ENCODE results near the gene ARL10.
A peak's percentile ranks its signal among the peaks of the same experiment; 100 is the strongest.

The ARL10 gene

DNA sequence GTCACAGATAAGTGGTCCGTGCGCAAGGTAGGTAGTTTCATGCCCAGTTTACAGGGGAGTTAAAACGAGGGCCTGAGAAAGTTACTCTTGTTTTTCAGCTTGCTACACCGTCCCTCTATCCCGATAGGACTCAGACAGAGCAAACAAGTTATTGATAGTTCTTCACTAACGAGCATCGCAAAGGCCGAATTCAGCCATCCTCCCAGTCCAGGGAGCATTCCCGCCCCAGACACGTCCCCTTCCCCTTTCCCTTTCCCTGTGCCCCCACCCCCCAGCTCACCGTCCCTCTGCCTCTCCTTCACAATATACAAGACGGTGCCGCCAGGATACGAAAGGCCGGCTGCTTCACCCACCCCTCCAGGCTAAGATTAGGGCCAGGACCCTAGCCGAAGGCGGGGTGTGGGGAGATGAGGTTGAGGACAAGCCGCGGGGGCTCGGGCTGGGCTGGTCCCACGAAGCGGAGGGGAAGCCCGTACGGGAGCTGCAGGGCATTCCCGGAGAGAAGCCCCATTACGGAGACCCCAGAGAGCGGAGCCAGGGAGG, 4.3 kb upstream of the ARL10 start:
- peak overlapping the region; percentile 76 for H3K27ac ChIP-seq
- CTCF ChIA-PET, result interaction anchor here (0.5 to 2.0 kb wide), 7 partner anchors 9 to 238 kb away, joined by 3 to 8 read pairs (median 4); partner anchors contain the start of gene FAF2

DNA sequence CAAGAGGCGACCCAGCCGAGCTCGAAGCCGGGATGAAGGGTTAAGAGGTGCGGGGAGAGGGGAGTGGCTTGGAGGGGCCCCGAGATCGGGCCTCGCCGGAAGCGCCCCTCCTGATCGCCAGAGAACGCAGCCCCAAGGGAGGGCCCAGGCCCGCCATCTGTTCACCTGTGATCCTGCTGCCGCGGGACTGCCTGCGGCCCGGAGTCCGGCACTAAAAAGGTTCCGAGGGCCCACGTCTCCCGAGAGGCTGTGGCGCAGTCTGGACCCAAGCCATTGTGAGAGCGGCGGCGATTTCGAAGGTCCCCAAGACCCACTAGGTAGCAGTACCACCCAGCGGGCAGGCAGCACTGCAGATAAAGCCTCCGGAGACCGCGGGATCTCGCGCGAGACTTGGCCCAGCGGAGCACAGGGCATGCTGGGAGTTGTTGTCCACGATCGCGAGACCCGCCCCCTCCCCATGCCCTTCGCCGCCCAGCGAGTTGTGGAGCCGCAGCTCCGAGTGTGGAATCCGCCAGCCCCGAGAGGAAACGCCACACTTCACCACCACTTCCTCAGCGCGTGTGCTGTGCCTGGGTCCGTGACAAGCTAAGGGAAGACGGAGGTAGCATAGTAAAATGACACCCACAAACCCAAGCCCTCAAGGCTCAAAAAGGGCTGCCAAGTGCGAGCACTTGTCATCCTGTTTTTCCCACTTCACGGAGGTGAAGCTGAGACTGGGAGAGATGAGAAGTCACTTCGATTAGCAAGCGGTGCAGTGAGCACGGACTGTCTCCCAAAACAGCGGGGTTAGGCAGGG, 3.7 kb upstream of the ARL10 start, which contains the start of gene KIAA1191:
KIAA1191 (minus strand) TSS at position 328 of the 796 bp plus-strand sequence. CDS start 2,256 bp downstream, outside the sequence.
- peak; percentile 92 for DNase-seq (ENCODE audit: low spot score)
- POLR2A ChIA-PET (ENCODE audit: low non-redundant PET), result interaction anchor here (0.5 to 1.3 kb wide), 6 partner anchors 10 to 557 kb away, joined by 3 to 6 read pairs (median 3); no protein-coding TSS in a partner anchor
- TF ChIP-seq, protein P1, sequence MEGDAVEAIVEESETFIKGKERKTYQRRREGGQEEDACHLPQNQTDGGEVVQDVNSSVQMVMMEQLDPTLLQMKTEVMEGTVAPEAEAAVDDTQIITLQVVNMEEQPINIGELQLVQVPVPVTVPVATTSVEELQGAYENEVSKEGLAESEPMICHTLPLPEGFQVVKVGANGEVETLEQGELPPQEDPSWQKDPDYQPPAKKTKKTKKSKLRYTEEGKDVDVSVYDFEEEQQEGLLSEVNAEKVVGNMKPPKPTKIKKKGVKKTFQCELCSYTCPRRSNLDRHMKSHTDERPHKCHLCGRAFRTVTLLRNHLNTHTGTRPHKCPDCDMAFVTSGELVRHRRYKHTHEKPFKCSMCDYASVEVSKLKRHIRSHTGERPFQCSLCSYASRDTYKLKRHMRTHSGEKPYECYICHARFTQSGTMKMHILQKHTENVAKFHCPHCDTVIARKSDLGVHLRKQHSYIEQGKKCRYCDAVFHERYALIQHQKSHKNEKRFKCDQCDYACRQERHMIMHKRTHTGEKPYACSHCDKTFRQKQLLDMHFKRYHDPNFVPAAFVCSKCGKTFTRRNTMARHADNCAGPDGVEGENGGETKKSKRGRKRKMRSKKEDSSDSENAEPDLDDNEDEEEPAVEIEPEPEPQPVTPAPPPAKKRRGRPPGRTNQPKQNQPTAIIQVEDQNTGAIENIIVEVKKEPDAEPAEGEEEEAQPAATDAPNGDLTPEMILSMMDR (conservative IDR thresholded peaks at IDR 0.05; ENCODE audit: low read depth), result no peak
- CTCF ChIA-PET, result interaction anchor here (0.5 to 2.0 kb wide), 7 partner anchors 10 to 750 kb away, joined by 3 to 8 read pairs (median 3); no protein-coding TSS in a partner anchor
- peak within 1 kb of the TSS; percentile 76 for H3K27ac ChIP-seq

More for the DNA sequence above, 4.3 kb upstream of the ARL10 start:
- POLR2A ChIA-PET (ENCODE audit: low non-redundant PET), result interaction anchor here (0.5 to 0.7 kb wide), 4 partner anchors 10 to 556 kb away, joined by 3 to 4 read pairs (median 3); no protein-coding TSS in a partner anchor
- peak; percentile 30 for DNase-seq (ENCODE audit: low spot score)
- TF ChIP-seq, protein P1 (conservative IDR thresholded peaks at IDR 0.05; ENCODE audit: low read depth), result no peak

DNA sequence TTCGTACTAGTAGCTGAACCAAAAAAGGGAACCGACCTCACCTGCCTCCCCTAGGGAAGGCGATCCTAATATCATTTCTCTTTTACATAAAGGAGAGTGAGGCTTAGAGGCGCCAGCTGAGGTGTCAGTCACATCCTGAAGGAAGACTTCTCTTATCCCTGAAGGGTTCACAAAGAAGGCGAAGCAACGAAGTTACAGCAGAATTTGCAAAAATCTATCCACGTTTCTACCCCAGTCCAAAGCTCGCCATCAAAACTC, 3.1 kb upstream of the ARL10 start:
- peak overlapping the region; percentile 76 for H3K27ac ChIP-seq
- CTCF ChIA-PET, result interaction anchor here (0.5 to 2.0 kb wide), 5 partner anchors 10 to 751 kb away, joined by 3 to 8 read pairs (median 3); no protein-coding TSS in a partner anchor
- DNase-seq (ENCODE audit: low spot score), result no peak
- POLR2A ChIA-PET (ENCODE audit: low non-redundant PET), result interaction anchor here (0.5 to 1.3 kb wide), 4 partner anchors 9 to 31 kb away, joined by 3 to 6 read pairs (median 4); no protein-coding TSS in a partner anchor
- TF ChIP-seq, protein P1 (conservative IDR thresholded peaks at IDR 0.05; ENCODE audit: low read depth), result no peak

DNA sequence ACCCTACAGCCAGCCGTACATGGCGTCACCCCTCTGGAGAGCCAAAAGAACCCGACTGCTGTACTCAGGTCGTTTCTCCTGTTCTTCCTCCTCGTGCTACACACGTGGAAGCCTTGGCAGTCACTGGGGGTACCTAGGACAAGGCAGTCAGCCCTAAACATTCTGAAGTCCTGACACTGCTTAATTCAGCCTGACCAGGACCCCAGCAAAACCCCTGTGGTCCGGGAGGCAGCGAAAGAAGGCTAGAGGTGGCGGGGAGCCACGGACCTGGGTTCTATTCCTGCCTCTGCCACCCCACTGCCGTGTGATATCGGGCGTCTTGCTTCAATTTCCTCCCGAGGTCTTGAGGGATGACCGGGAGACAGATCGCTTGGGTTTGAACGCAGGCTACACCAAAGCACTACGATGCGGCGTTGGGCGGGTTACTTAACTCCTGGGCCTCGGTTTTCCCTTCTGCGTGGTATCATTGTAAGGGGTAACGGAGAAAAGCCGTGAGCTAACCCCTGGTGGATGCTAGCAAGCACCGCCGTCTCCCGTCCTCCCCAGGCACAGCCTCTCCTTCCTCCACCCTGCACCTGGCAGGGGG, 429 bp upstream of the ARL10 start:
- ChIA-PET CTCF (no interaction called here), POLR2A (ENCODE audit: low non-redundant PET) (no interaction called here)
- TF ChIP-seq, protein P1 (conservative IDR thresholded peaks at IDR 0.05; ENCODE audit: low read depth), result no peak
- no peak for DNase-seq (ENCODE audit: low spot score)
- peak overlapping the region; percentile 79 for H3K27ac ChIP-seq

DNA sequence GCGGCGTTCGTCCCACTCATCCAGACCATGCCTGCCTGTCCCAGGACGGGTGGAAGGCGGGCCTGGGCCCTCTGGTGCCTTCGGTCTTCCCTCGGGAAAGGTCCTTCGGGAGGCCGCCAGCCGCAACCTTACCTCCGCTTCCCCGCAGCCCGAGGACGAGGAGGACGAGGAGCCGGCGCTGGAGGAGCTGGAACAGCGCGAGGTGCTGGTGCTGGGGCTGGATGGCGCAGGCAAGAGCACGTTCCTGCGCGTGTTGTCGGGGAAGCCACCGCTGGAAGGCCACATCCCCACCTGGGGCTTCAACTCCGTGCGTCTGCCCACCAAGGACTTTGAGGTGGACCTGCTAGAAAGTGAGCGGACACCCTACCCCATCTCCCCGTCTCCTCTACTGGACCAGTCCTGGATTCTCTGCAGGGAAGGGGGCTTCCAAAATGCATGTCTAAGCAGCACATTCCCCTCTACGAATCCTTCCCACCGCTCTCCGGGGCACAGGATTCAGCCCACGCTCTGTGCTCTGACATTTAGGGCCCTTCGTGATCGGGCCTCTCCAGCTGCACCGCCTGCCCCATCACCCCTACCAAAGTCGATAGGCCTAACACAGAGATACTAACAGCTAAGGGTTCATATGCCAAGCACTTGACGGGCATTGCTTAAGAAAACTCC, 1.1 kb downstream of the ARL10 start:
- CTCF ChIA-PET, result no interaction called here
- DNase-seq (ENCODE audit: low spot score), result no peak
- H3K27ac ChIP-seq, result peak overlapping the region; percentile 79
- TF ChIP-seq, protein P1 (conservative IDR thresholded peaks at IDR 0.05; ENCODE audit: low read depth), result no peak
- POLR2A ChIA-PET (ENCODE audit: low non-redundant PET), result no interaction called here

GRCh38 chr5:176368726-176369125, 3.4 kb downstream of the ARL10 start:
- TF ChIP-seq, protein P1 (conservative IDR thresholded peaks at IDR 0.05; ENCODE audit: low read depth), result no peak
- DNase-seq (ENCODE audit: low spot score), result no peak
- ChIA-PET POLR2A (ENCODE audit: low non-redundant PET) (no interaction called here), CTCF (interaction anchor here (0.6 kb wide), 1 partner anchor 309 kb away, joined by 3 read pairs; no protein-coding TSS in a partner anchor)
- peak overlapping the region; percentile 11 for H3K27ac ChIP-seq
